Measurements from ENCODE around the gene NAALAD2. TPM values are rescaled to one million over a fixed set of nuclear protein-coding genes. Genes with fewer than 3 reads are reported as not detected.

NAALAD2 gene
- total and polyA plus RNA-seq, 2 experiments from 2014 or later = 3.4 to 4.3 TPM

- H3K27ac Mint-ChIP-seq = no peak overlapping the region; the same call in 1 of the 2 replicates
- ATAC-seq (no peak), DNase-seq (ENCODE audit: low spot score) (no peak)
- no peaks in the 10 kb centered on the region for H4K20me1 ChIP-seq (replicated peaks; ENCODE audit: insufficient read depth)
- H3K9me2 ChIP-seq (ENCODE audit: insufficient read depth) = no peaks in the 10 kb centered on the region
- peaks cover 3% of the 10 kb centered on the region; the same call in 2 of the 3 replicates for H3K36me3 Mint-ChIP-seq (ENCODE audit: low read depth)
- no peaks in the 10 kb centered on the region for H3K27me3 ChIP-seq (ENCODE audit: insufficient read depth)
- peaks cover 2% of the 10 kb centered on the region for H3K27me3 Mint-ChIP-seq (ENCODE audit: insufficient read depth, low read depth, poor library complexity)
- H3K79me2 ChIP-seq (replicated peaks; ENCODE audit: insufficient read depth) = no peaks in the 10 kb centered on the region
- H3K4me2 ChIP-seq = no peak overlapping the region
- peaks cover 8% of the 10 kb centered on the region; the same call in 2 of the 3 replicates for H3K4me1 Mint-ChIP-seq
- no peaks in the 10 kb centered on the region for H3F3A ChIP-seq (replicated peaks; ENCODE audit: low read depth)
- H3K9me3 Mint-ChIP-seq = peaks cover 4% of the 10 kb centered on the region; the same call in 2 of the 3 replicates
- no peaks in the 10 kb centered on the region for H3K36me3 ChIP-seq (ENCODE audit: insufficient read depth)
- H3K4me3 Mint-ChIP-seq = no peak overlapping the region
- H3K4me3 ChIP-seq = no peak overlapping the region
- no peak overlapping the region for H2AFZ ChIP-seq
- TF ChIP-seq EZH2 (IDR thresholded peaks at IDR 0.05; ENCODE audit: low read depth, unreplicated experiment) = no peak
- TF ChIP-seq REST (IDR thresholded peaks at IDR 0.05; ENCODE audit: unreplicated experiment) = no peak
- no peak for TF ChIP-seq CTCF (conservative IDR thresholded peaks at IDR 0.05; ENCODE audit: low read depth in 2 of 2)
- no peak for TF ChIP-seq NANOG (IDR thresholded peaks at IDR 0.05; ENCODE audit: borderline replicate concordance)
- TF ChIP-seq CREB1 (CRISPR knock-in tag; IDR thresholded peaks at IDR 0.05; ENCODE audit: low read depth) = no peak
- no peak for TF ChIP-seq EZH2phosphoT487 (IDR thresholded peaks at IDR 0.05; ENCODE audit: unreplicated experiment)
- no peak for TF ChIP-seq ZNF462 (CRISPR knock-in tag; IDR thresholded peaks at IDR 0.05)
- TF ChIP-seq ZNF331 (CRISPR knock-in tag; IDR thresholded peaks at IDR 0.05; ENCODE audit: low read depth) = no peak
- no peak for TF ChIP-seq ETS1 (IDR thresholded peaks at IDR 0.05)
- TF ChIP-seq POLR2AphosphoS5 (IDR thresholded peaks at IDR 0.05; ENCODE audit: low read depth) = no peak
- H3K4me1 ChIP-seq (ENCODE audit: insufficient read depth) = 0 out of 2 replicates have a peak, but pooled peaks cover 4% of the 10 kb centered on the region
- H3K27ac ChIP-seq (ENCODE audit: low read depth) = no peak overlapping the region
Observed at GRCh38 chr11:90235526-90235925, 101.1 kb downstream of the NAALAD2 start.
